MM.1S (cell line): ENCODE results near the gene PYHIN1.

Experiments used
- EZH2 ChIP-seq: fragments of 300-600 bp; sonication (generic); optimal IDR thresholded peaks from 2 replicates; pipeline ENCODE3; 2017; ENCODE audit warnings: low read depth, mild to moderate bottlenecking, antibody characterized with exemption, low read length, mixed read lengths
- EZH2phosphoT487 ChIP-seq: fragments of 300-600 bp; sonication (generic); IDR thresholded peaks from 2 replicates; pipeline ENCODE4 v1.6.1; 2018; ENCODE audit warnings: antibody characterized with exemption, low read length
- TF ChIP-seq, protein P1 (sequence below): fragments of 300-600 bp; sonication (generic); IDR thresholded peaks from 2 replicates; pipeline ENCODE4 v1.5.1; 2016; ENCODE audit warnings: antibody characterized with exemption, low read length, mixed read lengths

DNA sequence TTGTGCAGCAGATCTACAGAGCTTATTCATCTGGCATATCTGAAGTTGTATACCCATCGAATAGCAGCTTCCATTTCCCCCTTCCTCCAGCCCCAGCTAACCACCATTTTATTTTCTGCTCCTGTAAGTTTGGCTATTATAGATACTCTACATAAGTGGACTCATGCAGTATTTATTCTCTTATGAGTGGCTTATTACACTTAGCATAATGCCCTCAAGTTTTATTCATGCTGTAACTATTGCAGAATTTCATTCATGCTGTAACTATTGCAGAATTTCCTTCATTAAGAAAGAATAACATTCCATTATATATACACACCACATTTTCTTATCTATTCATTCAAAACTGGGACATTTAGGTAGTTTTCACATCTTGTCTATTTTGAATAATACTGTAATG, 47.9 kb downstream of the PYHIN1 start:
- TF ChIP-seq, protein P1, sequence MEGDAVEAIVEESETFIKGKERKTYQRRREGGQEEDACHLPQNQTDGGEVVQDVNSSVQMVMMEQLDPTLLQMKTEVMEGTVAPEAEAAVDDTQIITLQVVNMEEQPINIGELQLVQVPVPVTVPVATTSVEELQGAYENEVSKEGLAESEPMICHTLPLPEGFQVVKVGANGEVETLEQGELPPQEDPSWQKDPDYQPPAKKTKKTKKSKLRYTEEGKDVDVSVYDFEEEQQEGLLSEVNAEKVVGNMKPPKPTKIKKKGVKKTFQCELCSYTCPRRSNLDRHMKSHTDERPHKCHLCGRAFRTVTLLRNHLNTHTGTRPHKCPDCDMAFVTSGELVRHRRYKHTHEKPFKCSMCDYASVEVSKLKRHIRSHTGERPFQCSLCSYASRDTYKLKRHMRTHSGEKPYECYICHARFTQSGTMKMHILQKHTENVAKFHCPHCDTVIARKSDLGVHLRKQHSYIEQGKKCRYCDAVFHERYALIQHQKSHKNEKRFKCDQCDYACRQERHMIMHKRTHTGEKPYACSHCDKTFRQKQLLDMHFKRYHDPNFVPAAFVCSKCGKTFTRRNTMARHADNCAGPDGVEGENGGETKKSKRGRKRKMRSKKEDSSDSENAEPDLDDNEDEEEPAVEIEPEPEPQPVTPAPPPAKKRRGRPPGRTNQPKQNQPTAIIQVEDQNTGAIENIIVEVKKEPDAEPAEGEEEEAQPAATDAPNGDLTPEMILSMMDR = no peak
- no peak for TF ChIP-seq EZH2phosphoT487
- no peak for TF ChIP-seq EZH2
